WTC11 (cell line): Measurements from ENCODE around the gene SSH3.

Source experiments
- ARID4B ChIP-seq: sonication (generic); formaldehyde crosslinking; IDR thresholded peaks from 2 replicates; pipeline ENCODE4 v1.8.0; 2023; ENCODE audit warnings: missing genetic modification reagents, mild to moderate bottlenecking, borderline replicate concordance
- CTCF ChIP-seq: fragments of 200-600 bp; IDR thresholded peaks from 2 replicates; pipeline ENCODE4 v1.8.0; 2022; ENCODE audit warnings: antibody characterized with exemption
- JUN ChIP-seq: sonication (generic); formaldehyde crosslinking; IDR thresholded peaks from 2 replicates; pipeline ENCODE4 v1.8.0; 2023; ENCODE audit warnings: mild to moderate bottlenecking, missing genetic modification reagents
- SMAD4 ChIP-seq: sonication (generic); formaldehyde crosslinking; IDR thresholded peaks from 2 replicates; pipeline ENCODE4 v1.8.0; 2022; ENCODE audit warnings: mild to moderate bottlenecking, missing genetic modification reagents
- SP1 ChIP-seq: sonication (generic); formaldehyde crosslinking; conservative IDR thresholded peaks from 2 replicates; pipeline ENCODE4 v1.8.1; 2022; ENCODE audit warnings: missing genetic modification reagents
- TEAD4 ChIP-seq: sonication (generic); formaldehyde crosslinking; IDR thresholded peaks from 2 replicates; pipeline ENCODE4 v1.8.0; 2022; ENCODE audit warnings: mild to moderate bottlenecking, missing genetic modification reagents
- ZBTB21 ChIP-seq: sonication (generic); formaldehyde crosslinking; IDR thresholded peaks from 2 replicates; pipeline ENCODE4 v1.8.1; 2023; ENCODE audit warnings: mild to moderate bottlenecking, missing genetic modification reagents, borderline replicate concordance
- ZNF263 ChIP-seq: sonication (generic); formaldehyde crosslinking; IDR thresholded peaks from 2 replicates; pipeline ENCODE4 v1.8.1; 2022; ENCODE audit warnings: low read depth, mild to moderate bottlenecking, moderate library complexity, missing genetic modification reagents
- TF ChIP-seq, protein P1 (sequence below): sonication (generic); formaldehyde crosslinking; IDR thresholded peaks from 2 replicates; pipeline ENCODE4 v1.8.0; 2022; ENCODE audit warnings: mild to moderate bottlenecking, missing genetic modification reagents
- TF ChIP-seq, protein P2 (sequence below): sonication (generic); formaldehyde crosslinking; conservative IDR thresholded peaks from 2 replicates; pipeline ENCODE4 v1.8.1; 2022; ENCODE audit warnings: mild to moderate bottlenecking, missing genetic modification reagents
- TF ChIP-seq, protein P3 (sequence below): sonication (generic); formaldehyde crosslinking; IDR thresholded peaks from 2 replicates; pipeline ENCODE4 v1.8.0; 2022; ENCODE audit warnings: missing genetic modification reagents
- TF ChIP-seq, protein P4 (sequence below): fragments of 250-450 bp; sonication (Bioruptor Pico); IDR thresholded peaks from 2 replicates; pipeline ENCODE4 v1.9.0; 2021; ENCODE audit warnings: mild to moderate bottlenecking

DNA sequence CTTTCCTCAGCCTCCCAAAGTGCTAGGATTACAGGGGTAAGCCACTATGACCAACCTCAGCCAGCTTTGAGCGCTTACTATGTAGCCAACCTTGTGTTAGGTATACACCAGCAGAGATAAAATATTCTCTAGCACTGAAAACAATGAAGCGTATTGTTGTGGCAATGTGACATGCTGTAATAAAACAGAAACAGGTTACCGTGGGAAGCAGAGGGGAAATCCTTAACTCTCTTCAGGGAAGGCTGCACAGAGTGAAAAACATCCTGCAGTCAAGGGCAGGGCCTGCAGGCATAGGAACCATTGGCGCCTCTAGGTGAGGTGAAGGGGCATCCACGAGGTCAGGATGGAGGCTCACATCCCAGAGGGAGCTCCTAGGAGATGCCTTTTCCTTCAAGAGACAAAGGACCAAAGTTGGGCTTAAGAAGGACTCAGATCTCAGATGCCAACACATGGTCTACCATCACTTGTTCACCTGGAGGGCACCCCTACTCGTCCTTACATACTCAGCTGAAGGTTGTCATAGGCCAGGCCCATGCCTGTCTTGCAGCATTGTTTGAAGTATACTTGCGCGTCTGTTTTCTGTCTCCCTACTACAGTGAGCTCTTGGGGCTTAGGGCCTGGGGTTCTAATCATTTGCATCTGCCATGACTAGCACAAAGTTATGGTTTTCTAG, 42.1 kb downstream of the SSH3 start:
- TF ChIP-seq, protein P1, sequence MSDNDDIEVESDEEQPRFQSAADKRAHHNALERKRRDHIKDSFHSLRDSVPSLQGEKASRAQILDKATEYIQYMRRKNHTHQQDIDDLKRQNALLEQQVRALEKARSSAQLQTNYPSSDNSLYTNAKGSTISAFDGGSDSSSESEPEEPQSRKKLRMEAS (CRISPR knock-in tag): no peak
- TF ChIP-seq SMAD4 (CRISPR knock-in tag): no peak
- TF ChIP-seq ZNF263 (CRISPR knock-in tag): no peak
- TF ChIP-seq, protein P2, sequence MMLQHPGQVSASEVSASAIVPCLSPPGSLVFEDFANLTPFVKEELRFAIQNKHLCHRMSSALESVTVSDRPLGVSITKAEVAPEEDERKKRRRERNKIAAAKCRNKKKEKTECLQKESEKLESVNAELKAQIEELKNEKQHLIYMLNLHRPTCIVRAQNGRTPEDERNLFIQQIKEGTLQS (CRISPR knock-in tag): no peak
- TF ChIP-seq ARID4B (CRISPR knock-in tag): no peak
- no peak for TF ChIP-seq CTCF
- TF ChIP-seq, protein P3, sequence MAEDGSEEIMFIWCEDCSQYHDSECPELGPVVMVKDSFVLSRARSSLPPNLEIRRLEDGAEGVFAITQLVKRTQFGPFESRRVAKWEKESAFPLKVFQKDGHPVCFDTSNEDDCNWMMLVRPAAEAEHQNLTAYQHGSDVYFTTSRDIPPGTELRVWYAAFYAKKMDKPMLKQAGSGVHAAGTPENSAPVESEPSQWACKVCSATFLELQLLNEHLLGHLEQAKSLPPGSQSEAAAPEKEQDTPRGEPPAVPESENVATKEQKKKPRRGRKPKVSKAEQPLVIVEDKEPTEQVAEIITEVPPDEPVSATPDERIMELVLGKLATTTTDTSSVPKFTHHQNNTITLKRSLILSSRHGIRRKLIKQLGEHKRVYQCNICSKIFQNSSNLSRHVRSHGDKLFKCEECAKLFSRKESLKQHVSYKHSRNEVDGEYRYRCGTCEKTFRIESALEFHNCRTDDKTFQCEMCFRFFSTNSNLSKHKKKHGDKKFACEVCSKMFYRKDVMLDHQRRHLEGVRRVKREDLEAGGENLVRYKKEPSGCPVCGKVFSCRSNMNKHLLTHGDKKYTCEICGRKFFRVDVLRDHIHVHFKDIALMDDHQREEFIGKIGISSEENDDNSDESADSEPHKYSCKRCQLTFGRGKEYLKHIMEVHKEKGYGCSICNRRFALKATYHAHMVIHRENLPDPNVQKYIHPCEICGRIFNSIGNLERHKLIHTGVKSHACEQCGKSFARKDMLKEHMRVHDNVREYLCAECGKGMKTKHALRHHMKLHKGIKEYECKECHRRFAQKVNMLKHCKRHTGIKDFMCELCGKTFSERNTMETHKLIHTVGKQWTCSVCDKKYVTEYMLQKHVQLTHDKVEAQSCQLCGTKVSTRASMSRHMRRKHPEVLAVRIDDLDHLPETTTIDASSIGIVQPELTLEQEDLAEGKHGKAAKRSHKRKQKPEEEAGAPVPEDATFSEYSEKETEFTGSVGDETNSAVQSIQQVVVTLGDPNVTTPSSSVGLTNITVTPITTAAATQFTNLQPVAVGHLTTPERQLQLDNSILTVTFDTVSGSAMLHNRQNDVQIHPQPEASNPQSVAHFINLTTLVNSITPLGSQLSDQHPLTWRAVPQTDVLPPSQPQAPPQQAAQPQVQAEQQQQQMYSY (CRISPR knock-in tag): no peak
- TF ChIP-seq TEAD4 (CRISPR knock-in tag): no peak
- TF ChIP-seq, protein P4, sequence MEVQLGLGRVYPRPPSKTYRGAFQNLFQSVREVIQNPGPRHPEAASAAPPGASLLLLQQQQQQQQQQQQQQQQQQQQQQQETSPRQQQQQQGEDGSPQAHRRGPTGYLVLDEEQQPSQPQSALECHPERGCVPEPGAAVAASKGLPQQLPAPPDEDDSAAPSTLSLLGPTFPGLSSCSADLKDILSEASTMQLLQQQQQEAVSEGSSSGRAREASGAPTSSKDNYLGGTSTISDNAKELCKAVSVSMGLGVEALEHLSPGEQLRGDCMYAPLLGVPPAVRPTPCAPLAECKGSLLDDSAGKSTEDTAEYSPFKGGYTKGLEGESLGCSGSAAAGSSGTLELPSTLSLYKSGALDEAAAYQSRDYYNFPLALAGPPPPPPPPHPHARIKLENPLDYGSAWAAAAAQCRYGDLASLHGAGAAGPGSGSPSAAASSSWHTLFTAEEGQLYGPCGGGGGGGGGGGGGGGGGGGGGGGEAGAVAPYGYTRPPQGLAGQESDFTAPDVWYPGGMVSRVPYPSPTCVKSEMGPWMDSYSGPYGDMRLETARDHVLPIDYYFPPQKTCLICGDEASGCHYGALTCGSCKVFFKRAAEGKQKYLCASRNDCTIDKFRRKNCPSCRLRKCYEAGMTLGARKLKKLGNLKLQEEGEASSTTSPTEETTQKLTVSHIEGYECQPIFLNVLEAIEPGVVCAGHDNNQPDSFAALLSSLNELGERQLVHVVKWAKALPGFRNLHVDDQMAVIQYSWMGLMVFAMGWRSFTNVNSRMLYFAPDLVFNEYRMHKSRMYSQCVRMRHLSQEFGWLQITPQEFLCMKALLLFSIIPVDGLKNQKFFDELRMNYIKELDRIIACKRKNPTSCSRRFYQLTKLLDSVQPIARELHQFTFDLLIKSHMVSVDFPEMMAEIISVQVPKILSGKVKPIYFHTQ (CRISPR knock-in tag): no peak
- TF ChIP-seq ZBTB21 (CRISPR knock-in tag): no peak
- no peak for TF ChIP-seq SP1 (CRISPR knock-in tag)
- TF ChIP-seq JUN (CRISPR knock-in tag): no peak
